Adrenal gland (tissue), 5 donors: ENCODE data around the gene ZNF578.

Source experiments
- POLR2A ChIP-seq, 2 donors: fragments of 450-650 bp; IDR thresholded peaks; one replicate each; pipeline ENCODE4 v1.6.1; 2017; ENCODE audit warnings: antibody characterized with exemption in 2 of 2, mild to moderate bottlenecking in 2 of 2, moderate library complexity in 1 of 2
- TF ChIP-seq, protein P1 (sequence below), 6 experiments: fragments of 450-650 bp in 4 of 6; fragments of 200-600 bp in 2 of 6; sonication (generic) in 1 of 6; IDR thresholded peaks; 1 replicate in 5 of 6; 2 replicates in 1 of 6; pipeline versions ENCODE4 v1.5.1 to v1.8.0; 2016 to 2021; ENCODE audit warnings: antibody characterized with exemption in 6 of 6, mild to moderate bottlenecking in 2 of 6, moderate library complexity in 1 of 6
- donor health status: DM: no; HTN: no; CAD: no.

DNA sequence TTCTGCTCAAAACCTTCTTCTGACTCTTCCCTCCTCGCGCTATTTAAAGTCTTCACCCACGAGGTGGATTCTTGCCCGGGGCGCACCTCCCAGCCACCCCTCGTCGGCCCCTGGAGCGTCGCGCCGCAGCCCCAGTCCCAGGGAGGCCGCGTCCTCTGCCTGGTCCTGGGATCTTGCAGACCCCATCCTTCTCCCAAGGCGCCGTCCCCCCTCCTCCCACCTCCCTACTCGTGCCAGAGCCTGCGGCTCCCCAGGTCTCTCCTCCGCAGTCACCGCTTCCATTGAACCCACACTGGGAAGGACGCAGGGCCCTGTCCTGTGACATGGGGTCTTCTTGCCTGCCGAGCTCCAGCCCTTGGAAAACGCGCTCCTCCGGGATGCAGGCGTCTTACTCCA is 74.6 kb downstream of the ZNF578 start:
- no peak for TF ChIP-seq POLR2A (IDR thresholded peaks at IDR 0.05)
- TF ChIP-seq, protein P1, sequence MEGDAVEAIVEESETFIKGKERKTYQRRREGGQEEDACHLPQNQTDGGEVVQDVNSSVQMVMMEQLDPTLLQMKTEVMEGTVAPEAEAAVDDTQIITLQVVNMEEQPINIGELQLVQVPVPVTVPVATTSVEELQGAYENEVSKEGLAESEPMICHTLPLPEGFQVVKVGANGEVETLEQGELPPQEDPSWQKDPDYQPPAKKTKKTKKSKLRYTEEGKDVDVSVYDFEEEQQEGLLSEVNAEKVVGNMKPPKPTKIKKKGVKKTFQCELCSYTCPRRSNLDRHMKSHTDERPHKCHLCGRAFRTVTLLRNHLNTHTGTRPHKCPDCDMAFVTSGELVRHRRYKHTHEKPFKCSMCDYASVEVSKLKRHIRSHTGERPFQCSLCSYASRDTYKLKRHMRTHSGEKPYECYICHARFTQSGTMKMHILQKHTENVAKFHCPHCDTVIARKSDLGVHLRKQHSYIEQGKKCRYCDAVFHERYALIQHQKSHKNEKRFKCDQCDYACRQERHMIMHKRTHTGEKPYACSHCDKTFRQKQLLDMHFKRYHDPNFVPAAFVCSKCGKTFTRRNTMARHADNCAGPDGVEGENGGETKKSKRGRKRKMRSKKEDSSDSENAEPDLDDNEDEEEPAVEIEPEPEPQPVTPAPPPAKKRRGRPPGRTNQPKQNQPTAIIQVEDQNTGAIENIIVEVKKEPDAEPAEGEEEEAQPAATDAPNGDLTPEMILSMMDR (IDR thresholded peaks at IDR 0.05): no peak
